IPS-11a (cell line): Measurements from ENCODE around the gene FSTL4.

Experiments
- H3K4me3 ChIP-seq: one replicate; pipeline ENCODE4 v1.5.1; 2013; ENCODE audit warnings: low read depth, low read length, control low read depth

FSTL4 gene

GRCh38 chr5:133611357-133612248 is 738 bp downstream of the FSTL4 start:
- peak overlapping the region; percentile 33 for H3K4me3 ChIP-seq

- H3K4me3 ChIP-seq = peak overlapping the region; percentile 33
These were observed 1.6 kb downstream of the FSTL4 start for GRCh38 chr5:133610489-133611356.

GRCh38 chr5:133607451-133607850 is 4.9 kb downstream of the FSTL4 start:
- no peak overlapping the region for H3K4me3 ChIP-seq

- H3K4me3 ChIP-seq = no peak overlapping the region
These were observed 5.5 kb downstream of the FSTL4 start for GRCh38 chr5:133606835-133607234.

- no peak overlapping the region for H3K4me3 ChIP-seq
These were observed 7.0 kb downstream of the FSTL4 start for GRCh38 chr5:133605323-133605722.

GRCh38 chr5:133603711-133604110 is 8.6 kb downstream of the FSTL4 start:
- no peak overlapping the region for H3K4me3 ChIP-seq

- H3K4me3 ChIP-seq = no peak overlapping the region
These were observed 9.4 kb downstream of the FSTL4 start for GRCh38 chr5:133602835-133603380.

- H3K4me3 ChIP-seq = no peak overlapping the region
These were observed 12.7 kb downstream of the FSTL4 start for GRCh38 chr5:133599600-133599999.

- no peak overlapping the region for H3K4me3 ChIP-seq
These were observed 13.3 kb downstream of the FSTL4 start for GRCh38 chr5:133599044-133599443.

GRCh38 chr5:133596049-133596448 is 16.3 kb downstream of the FSTL4 start:
- H3K4me3 ChIP-seq = no peak overlapping the region

GRCh38 chr5:133595465-133595864 is 16.9 kb downstream of the FSTL4 start:
- no peak overlapping the region for H3K4me3 ChIP-seq

- no peak overlapping the region for H3K4me3 ChIP-seq
These were observed 23.1 kb downstream of the FSTL4 start for GRCh38 chr5:133589286-133589685.

- no peak overlapping the region for H3K4me3 ChIP-seq
These were observed 29.4 kb downstream of the FSTL4 start for GRCh38 chr5:133582971-133583370.

GRCh38 chr5:133581918-133582317 is 30.4 kb downstream of the FSTL4 start:
- H3K4me3 ChIP-seq = no peak overlapping the region

GRCh38 chr5:133581348-133581747 is 31.0 kb downstream of the FSTL4 start:
- H3K4me3 ChIP-seq = no peak overlapping the region

- H3K4me3 ChIP-seq = no peak overlapping the region
These were observed 31.7 kb downstream of the FSTL4 start for GRCh38 chr5:133580618-133581017.

GRCh38 chr5:133579766-133580165 is 32.6 kb downstream of the FSTL4 start:
- no peak overlapping the region for H3K4me3 ChIP-seq

- no peak overlapping the region for H3K4me3 ChIP-seq
These were observed 43.0 kb downstream of the FSTL4 start for GRCh38 chr5:133569347-133569746.

GRCh38 chr5:133565993-133566392 is 46.3 kb downstream of the FSTL4 start:
- H3K4me3 ChIP-seq = no peak overlapping the region

GRCh38 chr5:133564921-133565565 is 47.3 kb downstream of the FSTL4 start:
- no peak overlapping the region for H3K4me3 ChIP-seq

- H3K4me3 ChIP-seq = no peak overlapping the region
These were observed 49.8 kb downstream of the FSTL4 start for GRCh38 chr5:133562554-133562953.
